GM20000 (cell line): ENCODE data around the gene VWA3A.

Experiments used
- DNase-seq: peaks from one replicate; pipeline ENCODE4 v3.0.0; 2012; ENCODE audit warnings: low spot score
- CTCF ChIP-seq: IDR thresholded peaks from 2 replicates; pipeline ENCODE4 v1.5.1; 2012; ENCODE audit warnings: mild to moderate bottlenecking, control low read depth; ENCODE audit errors: extremely low read depth, missing control alignments

Gene VWA3A

GRCh38 chr16:22188267-22188594, 95.9 kb downstream of the VWA3A start:
- no peak for DNase-seq
- no peak for TF ChIP-seq CTCF

GRCh38 chr16:22188595-22189442, 96.5 kb downstream of the VWA3A start:
- TF ChIP-seq CTCF: peak; percentile 49

GRCh38 chr16:22189473-22190080, 97.2 kb downstream of the VWA3A start:
- TF ChIP-seq CTCF: no peak
- DNase-seq: no peak

More at GRCh38 chr16:22188595-22189442, 96.5 kb downstream of the VWA3A start:
- peak; percentile 68 for DNase-seq

- DNase-seq: peak; percentile 94
- TF ChIP-seq CTCF: no peak
Observed at GRCh38 chr16:22190081-22190775, 97.9 kb downstream of the VWA3A start.

GRCh38 chr16:22190776-22191531, 98.6 kb downstream of the VWA3A start:
- TF ChIP-seq CTCF: no peak
- peak; percentile 77 for DNase-seq

GRCh38 chr16:22191532-22192260, 99.4 kb downstream of the VWA3A start:
- DNase-seq: no peak
- TF ChIP-seq CTCF: no peak
